Kidney epithelial cell (primary cell): Measurements from ENCODE around the gene NEK8. TPM values are rescaled to one million over a fixed set of nuclear protein-coding genes. Genes with fewer than 3 reads are reported as not detected.

Source experiments
- DNase-seq: peaks from one replicate; pipeline ENCODE4 v3.0.0-alpha.2; 2010; ENCODE audit warnings: low read depth
- H3K27me3 ChIP-seq: 2 replicates; pipeline ENCODE4 v1.6.0; 2011; ENCODE audit warnings: low read length; ENCODE audit not compliant: control insufficient read depth, insufficient read depth
- H3K36me3 ChIP-seq: 2 replicates; pipeline ENCODE4 v1.5.1; 2011; ENCODE audit warnings: low read length; ENCODE audit not compliant: control insufficient read depth, insufficient read depth
- H3K4me3 ChIP-seq: 2 replicates; pipeline ENCODE4 v1.5.1; 2011; ENCODE audit warnings: low read depth, mild to moderate bottlenecking, control low read depth, low read length
- CTCF ChIP-seq: IDR thresholded peaks from 2 replicates; pipeline ENCODE4 v1.5.1; 2011; ENCODE audit warnings: mild to moderate bottlenecking, moderate library complexity, low read length, control low read depth, inconsistent platforms; ENCODE audit not compliant: insufficient read depth, poor library complexity, severe bottlenecking
- total RNA-seq: library from RNA; depleted of rRNA; stranded (reverse); fragments of >200 nt; gene quantifications from 2 replicates; pipeline ENCODE4 v1.2.3, GENCODE V29; 2015

The NEK8 gene
- total RNA-seq, 1 donor from 2014 or later = 4.3 TPM

DNA sequence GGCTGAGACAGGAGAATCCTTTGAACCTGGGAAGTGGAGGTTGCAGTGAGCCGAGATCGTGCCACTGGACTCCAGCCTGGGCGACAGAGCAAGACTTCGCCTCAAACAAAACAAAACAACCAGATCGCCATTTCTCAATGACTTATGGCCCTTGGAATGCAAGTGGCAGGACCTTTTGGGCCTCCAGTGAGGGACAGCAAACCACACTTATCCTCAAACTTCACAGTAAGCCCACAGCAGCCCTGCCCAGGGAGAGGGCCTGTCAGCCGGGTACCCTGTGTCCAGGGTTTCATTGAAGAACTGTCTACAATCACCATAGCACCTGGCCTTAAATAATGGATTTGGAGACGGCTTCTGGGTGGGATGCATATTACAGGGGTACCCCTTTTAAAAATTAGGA is 26.9 kb downstream of the NEK8 start:
- Histone ChIP-seq H3K27me3 (no peaks in the 10 kb centered on the region), H3K4me3 (no peak overlapping the region), H3K36me3 (peaks cover 2% of the 10 kb centered on the region)
- no peak for TF ChIP-seq CTCF
- DNase-seq = no peak

- DNase-seq = no peak
- H3K4me3 ChIP-seq = no peak overlapping the region
- H3K36me3 ChIP-seq = peaks cover 2% of the 10 kb centered on the region
- no peaks in the 10 kb centered on the region for H3K27me3 ChIP-seq
- no peak for TF ChIP-seq CTCF
Measured at GRCh38 chr17:28756049-28756804, 27.6 kb downstream of the NEK8 start.

- Histone ChIP-seq H3K27me3 (no peaks in the 10 kb centered on the region), H3K4me3 (no peak overlapping the region), H3K36me3 (peaks cover 2% of the 10 kb centered on the region)
- DNase-seq = no peak
- no peak for TF ChIP-seq CTCF
Measured at GRCh38 chr17:28758411-28759121, 30.0 kb downstream of the NEK8 start.

DNA sequence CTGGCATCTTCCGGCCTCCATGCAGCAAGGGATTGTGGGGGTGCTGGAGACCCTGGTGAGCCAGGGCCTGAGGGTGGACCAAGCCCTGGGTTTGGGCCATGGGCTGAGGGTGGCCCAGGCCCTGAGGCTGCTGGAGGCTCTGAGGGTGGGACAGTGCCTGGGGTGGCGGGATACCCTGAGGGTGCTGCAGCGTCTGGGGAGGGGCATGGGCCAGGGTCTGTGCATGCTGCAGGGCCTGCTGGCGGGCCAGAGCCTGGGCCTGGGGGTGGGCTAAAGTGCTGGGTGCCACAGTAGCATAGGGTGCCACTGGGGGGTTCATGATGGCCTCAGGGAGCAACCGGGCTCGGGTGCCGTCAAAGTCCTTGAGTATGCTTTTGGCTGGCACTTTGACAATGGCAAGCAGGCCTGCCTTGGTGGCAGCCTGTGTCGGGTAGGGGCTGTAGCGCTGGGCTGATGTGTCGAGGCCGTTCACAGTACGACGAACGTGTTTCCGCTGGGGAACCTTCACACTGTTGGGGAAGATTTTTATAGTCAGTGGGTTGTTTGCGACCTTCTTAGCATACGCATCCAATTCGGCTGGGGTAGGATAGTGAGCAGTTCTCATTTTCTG is 30.8 kb downstream of the NEK8 start:
- H3K4me3 ChIP-seq = no peak overlapping the region
- DNase-seq = no peak
- peaks cover 2% of the 10 kb centered on the region for H3K36me3 ChIP-seq
- H3K27me3 ChIP-seq = no peaks in the 10 kb centered on the region
- TF ChIP-seq CTCF = no peak

DNA sequence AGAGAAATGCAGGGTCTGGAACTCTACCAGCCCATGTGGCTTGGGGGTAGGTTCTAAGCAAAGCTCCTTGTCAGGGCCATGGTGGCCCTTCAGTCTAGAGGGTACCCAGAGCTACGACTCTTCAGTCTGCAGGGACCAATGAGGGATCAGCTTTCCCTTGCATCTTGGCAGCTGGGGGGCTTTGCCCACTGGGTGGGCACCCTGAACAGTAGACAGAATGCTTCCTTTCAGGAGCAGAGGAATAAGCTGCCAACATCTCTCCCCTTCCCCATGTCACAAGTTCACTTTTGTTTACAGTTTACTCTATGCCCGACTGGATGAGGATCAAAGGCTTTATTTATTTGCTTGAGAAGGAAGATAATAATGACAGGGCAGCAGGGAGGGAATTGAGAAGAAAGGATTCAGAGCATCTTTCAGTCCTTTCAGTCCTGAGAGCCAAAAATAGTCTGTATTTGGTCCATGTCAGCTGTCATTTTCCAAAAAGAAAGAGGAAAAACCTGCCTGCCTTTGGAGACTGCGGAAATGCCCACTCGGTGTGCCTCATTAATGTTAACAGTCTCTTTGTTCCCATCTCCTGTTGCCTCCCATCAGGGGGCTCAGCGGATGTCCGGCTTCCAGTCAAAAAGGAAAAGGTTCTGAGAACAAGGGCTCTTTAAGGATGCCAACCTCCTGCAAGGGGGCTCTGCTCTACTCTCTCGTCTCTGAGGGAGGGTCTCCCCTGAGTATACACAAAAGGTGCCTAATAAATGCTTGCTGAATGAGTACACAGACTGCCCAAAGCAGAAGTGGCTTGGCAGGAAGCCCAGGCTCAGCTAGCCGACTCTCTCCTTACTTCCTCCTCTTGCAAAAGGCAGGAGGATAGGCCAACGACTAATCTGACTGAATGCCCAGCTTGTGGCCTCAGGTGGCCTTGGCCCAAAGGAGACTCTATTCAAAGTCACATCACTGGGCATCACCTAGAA is 32.3 kb downstream of the NEK8 start:
- Histone ChIP-seq H3K36me3 (peaks cover 2% of the 10 kb centered on the region), H3K4me3 (no peak overlapping the region), H3K27me3 (no peaks in the 10 kb centered on the region)
- TF ChIP-seq CTCF = no peak
- no peak for DNase-seq
